Measurements from ENCODE around the gene CAMK2B.

The CAMK2B gene

GRCh38 chr7:44311561-44312495 lies 13.6 kb downstream of the CAMK2B start:
- TF ChIP-seq TCF12 (IDR thresholded peaks at IDR 0.05; ENCODE audit: low read depth) (no peak), TAF1 (IDR thresholded peaks at IDR 0.05; ENCODE audit: low read depth) (no peak)

DNA sequence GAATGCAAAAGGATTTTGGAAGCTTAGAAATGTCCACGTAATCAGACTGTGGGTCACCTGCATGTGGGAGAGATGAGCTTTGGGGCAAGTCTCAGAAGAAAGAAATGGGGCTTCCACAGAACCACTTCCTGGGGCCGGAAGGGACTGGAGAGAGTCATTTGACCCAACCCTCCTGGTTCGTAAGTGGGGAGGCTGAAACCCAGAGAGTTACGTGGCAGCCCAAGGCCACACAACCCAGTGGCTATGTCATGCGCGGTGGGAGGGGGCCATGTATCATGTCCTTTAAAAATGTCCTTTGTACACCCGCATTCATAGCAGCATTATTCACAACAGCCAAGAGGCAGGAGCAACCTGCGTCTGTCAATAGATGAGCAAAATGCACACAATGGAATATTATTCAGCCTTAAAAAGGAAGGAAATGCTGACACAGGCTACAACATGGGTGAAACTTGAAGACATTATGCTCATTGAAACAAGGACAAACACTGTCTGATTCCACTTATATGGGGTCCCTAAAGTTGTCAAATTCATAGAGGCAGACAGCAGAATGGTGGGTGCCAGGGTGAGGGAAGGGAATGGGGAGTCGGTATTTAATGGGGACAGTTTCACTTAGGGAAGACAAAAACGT lies 15.1 kb downstream of the CAMK2B start:
- TF ChIP-seq NFIC (IDR thresholded peaks at IDR 0.05) (no peak), EGR1 (IDR thresholded peaks at IDR 0.05) (no peak)

- TF ChIP-seq YY1 (IDR thresholded peaks at IDR 0.05; ENCODE audit: low read depth) (no peak), TEAD4 (IDR thresholded peaks at IDR 0.05) (no peak), CEBPB (IDR thresholded peaks at IDR 0.05) (no peak), TAF1 (IDR thresholded peaks at IDR 0.05; ENCODE audit: low read depth) (no peak)
Measured at GRCh38 chr7:44309271-44310091, 15.9 kb downstream of the CAMK2B start.

GRCh38 chr7:44308596-44309270 lies 16.7 kb downstream of the CAMK2B start:
- TF ChIP-seq TEAD4 (IDR thresholded peaks at IDR 0.05) = no peak
- no peak for TF ChIP-seq CREB1 (IDR thresholded peaks at IDR 0.05; ENCODE audit: low read depth)
- no peak for TF ChIP-seq ZBTB7A (IDR thresholded peaks at IDR 0.05; ENCODE audit: low read depth)
- TF ChIP-seq TCF12 (IDR thresholded peaks at IDR 0.05; ENCODE audit: low read depth) = no peak
- TF ChIP-seq, protein P1, sequence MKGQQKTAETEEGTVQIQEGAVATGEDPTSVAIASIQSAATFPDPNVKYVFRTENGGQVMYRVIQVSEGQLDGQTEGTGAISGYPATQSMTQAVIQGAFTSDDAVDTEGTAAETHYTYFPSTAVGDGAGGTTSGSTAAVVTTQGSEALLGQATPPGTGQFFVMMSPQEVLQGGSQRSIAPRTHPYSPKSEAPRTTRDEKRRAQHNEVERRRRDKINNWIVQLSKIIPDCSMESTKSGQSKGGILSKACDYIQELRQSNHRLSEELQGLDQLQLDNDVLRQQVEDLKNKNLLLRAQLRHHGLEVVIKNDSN (IDR thresholded peaks at IDR 0.05) = no peak
- TF ChIP-seq, protein P2, sequence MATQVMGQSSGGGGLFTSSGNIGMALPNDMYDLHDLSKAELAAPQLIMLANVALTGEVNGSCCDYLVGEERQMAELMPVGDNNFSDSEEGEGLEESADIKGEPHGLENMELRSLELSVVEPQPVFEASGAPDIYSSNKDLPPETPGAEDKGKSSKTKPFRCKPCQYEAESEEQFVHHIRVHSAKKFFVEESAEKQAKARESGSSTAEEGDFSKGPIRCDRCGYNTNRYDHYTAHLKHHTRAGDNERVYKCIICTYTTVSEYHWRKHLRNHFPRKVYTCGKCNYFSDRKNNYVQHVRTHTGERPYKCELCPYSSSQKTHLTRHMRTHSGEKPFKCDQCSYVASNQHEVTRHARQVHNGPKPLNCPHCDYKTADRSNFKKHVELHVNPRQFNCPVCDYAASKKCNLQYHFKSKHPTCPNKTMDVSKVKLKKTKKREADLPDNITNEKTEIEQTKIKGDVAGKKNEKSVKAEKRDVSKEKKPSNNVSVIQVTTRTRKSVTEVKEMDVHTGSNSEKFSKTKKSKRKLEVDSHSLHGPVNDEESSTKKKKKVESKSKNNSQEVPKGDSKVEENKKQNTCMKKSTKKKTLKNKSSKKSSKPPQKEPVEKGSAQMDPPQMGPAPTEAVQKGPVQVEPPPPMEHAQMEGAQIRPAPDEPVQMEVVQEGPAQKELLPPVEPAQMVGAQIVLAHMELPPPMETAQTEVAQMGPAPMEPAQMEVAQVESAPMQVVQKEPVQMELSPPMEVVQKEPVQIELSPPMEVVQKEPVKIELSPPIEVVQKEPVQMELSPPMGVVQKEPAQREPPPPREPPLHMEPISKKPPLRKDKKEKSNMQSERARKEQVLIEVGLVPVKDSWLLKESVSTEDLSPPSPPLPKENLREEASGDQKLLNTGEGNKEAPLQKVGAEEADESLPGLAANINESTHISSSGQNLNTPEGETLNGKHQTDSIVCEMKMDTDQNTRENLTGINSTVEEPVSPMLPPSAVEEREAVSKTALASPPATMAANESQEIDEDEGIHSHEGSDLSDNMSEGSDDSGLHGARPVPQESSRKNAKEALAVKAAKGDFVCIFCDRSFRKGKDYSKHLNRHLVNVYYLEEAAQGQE (IDR thresholded peaks at IDR 0.05; ENCODE audit: low read depth) = no peak
- TF ChIP-seq CEBPB (IDR thresholded peaks at IDR 0.05) = no peak
- TF ChIP-seq FOXM1 (IDR thresholded peaks at IDR 0.05; ENCODE audit: borderline replicate concordance, low read depth) = no peak
- no peak for TF ChIP-seq MAX (IDR thresholded peaks at IDR 0.05)
- TF ChIP-seq RAD21 (IDR thresholded peaks at IDR 0.05; ENCODE audit: low read depth) = no peak
- no peak for TF ChIP-seq YY1 (IDR thresholded peaks at IDR 0.05; ENCODE audit: low read depth)
- TF ChIP-seq EP300 (IDR thresholded peaks at IDR 0.05; ENCODE audit: borderline replicate concordance) = no peak
- no peak for TF ChIP-seq TAF1 (IDR thresholded peaks at IDR 0.05; ENCODE audit: low read depth)
- TF ChIP-seq NFIC (IDR thresholded peaks at IDR 0.05) = no peak
- no peak for TF ChIP-seq EGR1 (IDR thresholded peaks at IDR 0.05)

DNA sequence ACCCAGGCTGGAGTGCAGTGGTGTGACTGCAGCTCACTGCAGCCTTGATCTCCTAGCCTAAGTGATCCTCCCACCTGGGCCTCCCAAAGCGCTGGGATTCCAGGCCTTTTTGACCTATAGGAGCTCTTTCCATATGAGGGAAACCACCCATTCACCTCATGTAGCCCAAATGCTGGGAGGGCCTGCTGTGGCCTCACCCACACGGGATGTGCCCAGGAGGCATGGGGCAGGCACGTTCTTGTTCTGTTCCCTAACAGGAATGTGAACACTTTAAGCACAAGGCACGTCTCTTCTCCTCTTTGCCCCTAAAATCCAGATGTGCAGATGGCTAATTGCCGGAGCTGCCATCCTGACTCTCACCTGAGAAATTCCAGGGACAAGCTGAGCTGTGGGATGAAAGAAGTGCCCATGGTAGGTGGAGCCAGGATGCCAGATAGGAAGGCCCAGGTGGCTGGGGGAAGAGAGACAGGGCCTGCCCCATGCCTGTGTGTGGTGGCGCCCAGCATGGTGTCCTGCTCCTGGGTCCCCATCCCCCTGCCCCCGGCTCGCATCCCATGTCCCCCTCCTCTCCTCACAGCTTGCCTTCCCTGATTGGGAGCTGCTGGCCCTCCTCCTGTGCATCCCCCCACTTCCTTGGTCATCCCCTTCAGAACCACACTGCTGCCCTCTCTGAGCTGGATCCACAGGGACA lies 17.3 kb downstream of the CAMK2B start:
- TF ChIP-seq ZBTB7A (IDR thresholded peaks at IDR 0.05; ENCODE audit: low read depth) (no peak), FOXM1 (IDR thresholded peaks at IDR 0.05; ENCODE audit: borderline replicate concordance, low read depth) (no peak), NFIC (IDR thresholded peaks at IDR 0.05) (no peak), MAX (IDR thresholded peaks at IDR 0.05) (no peak), RAD21 (IDR thresholded peaks at IDR 0.05; ENCODE audit: low read depth) (no peak), EP300 (IDR thresholded peaks at IDR 0.05; ENCODE audit: borderline replicate concordance) (no peak), TCF12 (IDR thresholded peaks at IDR 0.05; ENCODE audit: low read depth) (no peak), CREB1 (IDR thresholded peaks at IDR 0.05; ENCODE audit: low read depth) (no peak)
- TF ChIP-seq, protein P2 (IDR thresholded peaks at IDR 0.05; ENCODE audit: low read depth) = no peak
- TF ChIP-seq, protein P1 (IDR thresholded peaks at IDR 0.05) = no peak
